Measurements from ENCODE around the gene SEC24C. TPM values are rescaled to one million over a fixed set of nuclear protein-coding genes. Genes with fewer than 3 reads are reported as not detected.

SEC24C gene
- total and polyA plus RNA-seq, 2 of the 4 experiments (the other 2 are of a cell fraction) = 74.2 to 88.9 TPM

DNA sequence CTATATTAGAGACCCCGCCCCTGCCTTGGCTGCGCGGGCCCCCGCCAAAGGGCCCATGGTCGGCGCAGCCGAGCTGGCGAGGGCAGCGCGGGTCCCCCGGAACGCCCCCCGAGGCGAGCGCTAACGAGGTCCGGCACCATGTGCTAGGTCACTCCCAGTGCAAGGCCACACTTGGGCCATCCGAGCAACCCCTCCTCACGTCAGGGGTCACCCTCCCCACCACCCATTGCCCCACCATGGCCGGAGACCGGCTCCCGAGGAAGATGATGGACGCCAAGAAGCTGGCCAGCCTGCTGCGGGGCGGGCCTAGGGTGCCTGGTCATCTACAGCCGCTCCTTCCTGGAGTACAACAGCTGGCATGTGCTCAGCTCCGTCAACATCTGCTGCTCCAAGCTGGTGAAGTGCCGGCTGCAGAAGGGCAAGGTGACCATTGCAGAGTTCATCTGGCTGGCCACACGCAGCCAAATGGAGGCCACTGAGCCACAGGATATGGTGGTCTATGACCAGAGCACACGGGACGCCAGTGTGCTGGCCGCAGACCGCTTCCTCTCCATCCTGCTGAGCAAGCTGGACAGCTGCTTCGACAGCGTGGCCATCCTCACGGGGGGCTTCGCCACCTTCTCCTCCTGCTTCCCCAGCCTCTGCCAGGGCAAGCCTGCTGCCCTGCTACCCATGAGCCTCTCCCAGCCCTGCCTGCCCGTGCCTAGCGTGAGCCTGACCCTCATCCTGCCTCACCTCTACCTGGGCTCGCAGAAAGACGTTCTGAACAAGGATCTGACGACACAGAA lies 12.4 kb upstream of the SEC24C start:
- Histone ChIP-seq H2AFZ (replicated peaks; ENCODE audit: low read length, poor library complexity) (peak overlapping the region; percentile 21), H3K4me2 (ENCODE audit: low read depth, low read length) (no peak overlapping the region), H4K91ac (ENCODE audit: insufficient read depth, low read depth, low read length) (no peak overlapping the region), H3K9ac (ENCODE audit: low read depth, low read length) (no peak overlapping the region), H3K79me1 (ENCODE audit: low read depth in 1 of 2, low read length in 2 of 2) (peaks cover 9 to 27% of the 10 kb centered on the region in 2 experiments), H3K23ac (ENCODE audit: low read depth, low read length) (no peak overlapping the region), H3K27ac (ENCODE audit: insufficient read depth, low read length) (no peak overlapping the region), H2AK9ac (replicated peaks; ENCODE audit: low read depth, low read length, poor library complexity) (peak overlapping the region; percentile 65), H2BK5ac (ENCODE audit: low read depth, low read length, poor library complexity, severe bottlenecking) (no peak overlapping the region), H3K9me3 (ENCODE audit: control insufficient read depth, insufficient read depth, low read length) (no peaks in the 10 kb centered on the region), H3K9me1 (ENCODE audit: insufficient read depth, low read length) (0 out of 2 replicates have a peak, but pooled peaks cover 8% of the 10 kb centered on the region), H4K5ac (ENCODE audit: low read depth, low read length) (no peak overlapping the region), H2BK15ac (ENCODE audit: low read depth, low read length) (no peak overlapping the region), H3K56ac (ENCODE audit: extremely low read depth, insufficient read depth, low read length) (no peak overlapping the region), H2BK120ac (ENCODE audit: low read depth, low read length) (no peak overlapping the region), H3K14ac (replicated peaks; ENCODE audit: low read depth, low read length) (no peak overlapping the region), H3K4me3 (ENCODE audit: insufficient read depth, low read depth, low read length) (no peak overlapping the region), H3K27me3 (ENCODE audit: control insufficient read depth, insufficient read depth, low read length) (no peaks in the 10 kb centered on the region), H4K20me1 (ENCODE audit: insufficient read depth, low read length) (no peaks in the 10 kb centered on the region), H3K18ac (ENCODE audit: low read depth, low read length) (no peak overlapping the region), H2BK20ac (ENCODE audit: low read depth, low read length) (no peak overlapping the region), H3K4me1 (ENCODE audit: control insufficient read depth, insufficient read depth, low read length) (peaks cover 3% of the 10 kb centered on the region; the same call in 1 of the 2 replicates), H2AK5ac (ENCODE audit: low read depth, low read length) (no peak overlapping the region), H3K4ac (ENCODE audit: low read depth, low read length) (no peak overlapping the region), H4K8ac (ENCODE audit: low read depth in 2 of 2, low read length in 2 of 2) (no peak overlapping the region), H3K36me3 (ENCODE audit: control insufficient read depth, insufficient read depth, low read length) (peaks cover 22% of the 10 kb centered on the region)
- intact Hi-C loops (cut with micrococcal nuclease) (no loop called here), dilution Hi-C loops (cut with HindIII; ENCODE audit: low sequenced_read_pairs, unreplicated experiment) (no loop called here), in situ Hi-C loops (cut with MboI; ENCODE audit: low sequenced_read_pairs) (no loop called here)
- ChIA-PET CTCF (no interaction called here), POLR2A (ENCODE audit: unreplicated experiment) (interaction anchor here (0.6 kb wide), 1 partner anchor 25 kb away, joined by 3 read pairs; no protein-coding TSS in a partner anchor)
- WGBS, 2 experiments (ENCODE audit: extremely low coverage in 2 of 2, insufficient read length in 1 of 2) = 93% methylated on average over 30 of the region's 42 CpGs; no CpG with 5 or more reads in 1 of the 2 experiments
- ATAC-seq (ENCODE audit: low read depth) (no peak), DNase-seq (no peak)
- TF ChIP-seq, protein P1, sequence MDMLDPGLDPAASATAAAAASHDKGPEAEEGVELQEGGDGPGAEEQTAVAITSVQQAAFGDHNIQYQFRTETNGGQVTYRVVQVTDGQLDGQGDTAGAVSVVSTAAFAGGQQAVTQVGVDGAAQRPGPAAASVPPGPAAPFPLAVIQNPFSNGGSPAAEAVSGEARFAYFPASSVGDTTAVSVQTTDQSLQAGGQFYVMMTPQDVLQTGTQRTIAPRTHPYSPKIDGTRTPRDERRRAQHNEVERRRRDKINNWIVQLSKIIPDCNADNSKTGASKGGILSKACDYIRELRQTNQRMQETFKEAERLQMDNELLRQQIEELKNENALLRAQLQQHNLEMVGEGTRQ (IDR thresholded peaks at IDR 0.05; ENCODE audit: low read depth, low read length) = no peak
- no peak for TF ChIP-seq CEBPB (IDR thresholded peaks at IDR 0.05; ENCODE audit: low read depth, low read length)
- TF ChIP-seq BHLHE40 (IDR thresholded peaks at IDR 0.05; ENCODE audit: low read depth, low read length) = no peak
- TF ChIP-seq, protein P2, sequence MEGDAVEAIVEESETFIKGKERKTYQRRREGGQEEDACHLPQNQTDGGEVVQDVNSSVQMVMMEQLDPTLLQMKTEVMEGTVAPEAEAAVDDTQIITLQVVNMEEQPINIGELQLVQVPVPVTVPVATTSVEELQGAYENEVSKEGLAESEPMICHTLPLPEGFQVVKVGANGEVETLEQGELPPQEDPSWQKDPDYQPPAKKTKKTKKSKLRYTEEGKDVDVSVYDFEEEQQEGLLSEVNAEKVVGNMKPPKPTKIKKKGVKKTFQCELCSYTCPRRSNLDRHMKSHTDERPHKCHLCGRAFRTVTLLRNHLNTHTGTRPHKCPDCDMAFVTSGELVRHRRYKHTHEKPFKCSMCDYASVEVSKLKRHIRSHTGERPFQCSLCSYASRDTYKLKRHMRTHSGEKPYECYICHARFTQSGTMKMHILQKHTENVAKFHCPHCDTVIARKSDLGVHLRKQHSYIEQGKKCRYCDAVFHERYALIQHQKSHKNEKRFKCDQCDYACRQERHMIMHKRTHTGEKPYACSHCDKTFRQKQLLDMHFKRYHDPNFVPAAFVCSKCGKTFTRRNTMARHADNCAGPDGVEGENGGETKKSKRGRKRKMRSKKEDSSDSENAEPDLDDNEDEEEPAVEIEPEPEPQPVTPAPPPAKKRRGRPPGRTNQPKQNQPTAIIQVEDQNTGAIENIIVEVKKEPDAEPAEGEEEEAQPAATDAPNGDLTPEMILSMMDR (conservative IDR thresholded peaks at IDR 0.05; ENCODE audit: low read depth, low read length) = no peak
- BruUV-seq (replicated peaks) = no TSS peak

All from IMR-90 (cell line).